Breast epithelium (tissue), 4 donors: ENCODE data around the gene PRXL2A. TPM values are rescaled to one million over a fixed set of nuclear protein-coding genes. Genes with fewer than 3 reads are reported as not detected.

ENCODE experiments used
- DNase-seq, 2 donors: peaks; one replicate each; pipeline ENCODE4 v3.0.0-alpha.2; 2019; ENCODE audit warnings: low spot score in 2 of 2
- H3K27ac ChIP-seq, 2 donors: fragments of 200-600 bp; sonication (generic) in 1 of 2; one replicate each; pipeline ENCODE4 v1.5.1; 2016 to 2019; ENCODE audit warnings: mild to moderate bottlenecking in 1 of 2
- H3K27me3 ChIP-seq, 2 donors: fragments of 200-600 bp; sonication (generic) in 1 of 2; one replicate each; pipeline versions ENCODE4 v1.5.1 to v1.6.0; 2017 to 2019; ENCODE audit warnings: control low read depth in 1 of 2, mild to moderate bottlenecking in 1 of 2
- H3K36me3 ChIP-seq: fragments of 200-600 bp; one replicate; pipeline ENCODE4 v1.5.1; 2019
- H3K4me1 ChIP-seq, 2 donors: fragments of 200-600 bp; sonication (generic); one replicate each; pipeline ENCODE4 v1.5.1; 2016 to 2019; ENCODE audit warnings: control low read depth in 1 of 2
- H3K4me3 ChIP-seq, 3 donors: fragments of 200-600 bp; sonication (generic); 1 replicate in 2 of 3; 2 replicates in 1 of 3; pipeline ENCODE4 v1.5.1; 2016 to 2019; ENCODE audit warnings: mild to moderate bottlenecking in 3 of 3, moderate library complexity in 2 of 3
- H3K9me3 ChIP-seq, 2 donors: fragments of 200-600 bp; sonication (generic) in 1 of 2; one replicate each; pipeline ENCODE4 v1.5.1; 2016 to 2019; ENCODE audit warnings: control low read depth in 1 of 2
- CTCF ChIP-seq, 3 donors: fragments of 450-650 bp; IDR thresholded peaks; one replicate each; pipeline ENCODE4 v1.5.1; 2016 to 2017; ENCODE audit warnings: antibody characterized with exemption in 3 of 3, mild to moderate bottlenecking in 3 of 3, moderate library complexity in 3 of 3
- POLR2A ChIP-seq: fragments of 450-650 bp; IDR thresholded peaks from one replicate; pipeline ENCODE4 v1.6.1; 2016; ENCODE audit warnings: antibody characterized with exemption, mild to moderate bottlenecking, moderate library complexity
- POLR2AphosphoS5 ChIP-seq, 3 donors: sonication (generic); formaldehyde crosslinking; IDR thresholded peaks; one replicate each; pipeline ENCODE4 v1.6.1; 2017; ENCODE audit warnings: antibody characterized with exemption in 3 of 3
- intact Hi-C: fragments of 100-400 bp; cut with DNase I; formaldehyde crosslinking; loops from one replicate; pipeline ENCODE4 v1.15.1; 2023; ENCODE audit warnings: low total_unique reads
- total RNA-seq, 3 donors: library from RNA; depleted of rRNA; stranded (reverse); fragments of >200 nt; gene quantifications; one replicate each; pipeline ENCODE4 v1.1.0, GENCODE V29; 2016

Gene PRXL2A
- total RNA-seq, 3 donors from 2014 or later = 82.3 to 547 (median 88.4) TPM

- Histone ChIP-seq H3K4me3 (no peak overlapping the region), H3K27me3 (no peaks in the 10 kb centered on the region), H3K4me1 (peaks cover 18 to 20% of the 10 kb centered on the region in 2 donors), H3K9me3 (no peaks in the 10 kb centered on the region), H3K27ac (no peak overlapping the region), H3K36me3 (no peaks in the 10 kb centered on the region)
- no peak for DNase-seq
- TF ChIP-seq POLR2A (no peak), POLR2AphosphoS5 (IDR thresholded peaks at IDR 0.05) (no peak), CTCF (IDR thresholded peaks at IDR 0.05) (no peak)
- intact Hi-C loops = no loop called here
Measured at GRCh38 chr10:80484243-80484642, 75.9 kb downstream of the PRXL2A start.

- Histone ChIP-seq H3K27ac (peak overlapping the region in 1 of 2 donors; percentile 6), H3K4me3 (no peak overlapping the region), H3K27me3 (no peaks in the 10 kb centered on the region), H3K9me3 (no peaks in the 10 kb centered on the region), H3K36me3 (no peaks in the 10 kb centered on the region), H3K4me1 (peaks cover 18 to 20% of the 10 kb centered on the region in 2 donors)
- TF ChIP-seq POLR2AphosphoS5 (IDR thresholded peaks at IDR 0.05) (no peak), CTCF (IDR thresholded peaks at IDR 0.05) (no peak), POLR2A (no peak)
- intact Hi-C loops = no loop called here
- DNase-seq = no peak
Measured at GRCh38 chr10:80484676-80485075, 76.3 kb downstream of the PRXL2A start.

- TF ChIP-seq POLR2AphosphoS5 (IDR thresholded peaks at IDR 0.05) (no peak), POLR2A (no peak), CTCF (IDR thresholded peaks at IDR 0.05) (no peak)
- H3K9me3 ChIP-seq = no peaks in the 10 kb centered on the region
- H3K4me1 ChIP-seq = peaks cover 18 to 20% of the 10 kb centered on the region in 2 donors
- no peaks in the 10 kb centered on the region for H3K27me3 ChIP-seq
- H3K4me3 ChIP-seq = no peak overlapping the region
- H3K36me3 ChIP-seq = no peaks in the 10 kb centered on the region
- DNase-seq = no peak
- intact Hi-C loops = no loop called here
- H3K27ac ChIP-seq = peak overlapping the region; percentile 6 to 8
Measured at GRCh38 chr10:80485076-80485945, 77.0 kb downstream of the PRXL2A start.

GRCh38 chr10:80485946-80486764, 77.8 kb downstream of the PRXL2A start:
- Histone ChIP-seq H3K27ac (peak overlapping the region; percentile 6 to 36), H3K4me3 (no peak overlapping the region), H3K4me1 (peaks cover 18 to 20% of the 10 kb centered on the region in 2 donors), H3K36me3 (no peaks in the 10 kb centered on the region), H3K27me3 (no peaks in the 10 kb centered on the region), H3K9me3 (no peaks in the 10 kb centered on the region)
- intact Hi-C loops = no loop called here
- no peak for TF ChIP-seq POLR2AphosphoS5 (IDR thresholded peaks at IDR 0.05)
- TF ChIP-seq POLR2A = no peak
- no peak for TF ChIP-seq CTCF (IDR thresholded peaks at IDR 0.05)
- no peak for DNase-seq

Other genes with a start within 250 kb of the PRXL2A start
- 100 to 1,000 TPM in 1 of 3 donors, 10 to 100 TPM in 2; 83.3 to 102 (median 93.4) TPM for gene ANXA11, start 203.0 kb upstream of the PRXL2A start, total RNA-seq
- under 1 TPM in 2 of 3 donors, not detected in 1; 0.29 to 0.98 TPM for gene MAT1A, start 118.9 kb upstream of the PRXL2A start, total RNA-seq
- gene DYDC1, start 51.8 kb upstream of the PRXL2A start, total RNA-seq = not detected
- under 1 TPM in 1 of 3 donors, not detected in 2; 0.32 TPM for gene DYDC2, start 51.8 kb upstream of the PRXL2A start, total RNA-seq
- gene TSPAN14, start 45.8 kb downstream of the PRXL2A start, total RNA-seq = 10 to 100 TPM; 52.8 to 76.8 (median 74.8) TPM
- under 1 TPM in 2 of 3 donors, not detected in 1; 0.15 to 0.16 TPM for gene SH2D4B, start 129.4 kb downstream of the PRXL2A start, total RNA-seq